TTC549 (cell line): ENCODE results near the gene NOL6.
"Not testable (repeated sequence)": the region's sequence is repeated elsewhere in the genome, so short reads cannot be mapped to it uniquely, and the experiment has no call there.

Experiments
- FAIRE-seq: peaks from 2 replicates; lab custom pipeline; 2012; peaks lifted over from hg19 to GRCh38; lab: Jason Lieb, UNC

The NOL6 gene

GRCh38 chr9:33472171-33472880 is 1.4 kb downstream of the NOL6 start:
- FAIRE-seq, result no peak

- no peak for FAIRE-seq
Measured at GRCh38 chr9:33471361-33471760, 2.4 kb downstream of the NOL6 start.

- FAIRE-seq, result no peak
Measured at GRCh38 chr9:33469891-33470290, 3.8 kb downstream of the NOL6 start.

GRCh38 chr9:33468797-33469621 is 4.7 kb downstream of the NOL6 start:
- no peak for FAIRE-seq

- no peak for FAIRE-seq
Measured at GRCh38 chr9:33468215-33468730, 5.5 kb downstream of the NOL6 start.

- no peak for FAIRE-seq
Measured at GRCh38 chr9:33467526-33467925, 6.2 kb downstream of the NOL6 start.

GRCh38 chr9:33466565-33467495 is 6.9 kb downstream of the NOL6 start:
- FAIRE-seq, result no peak

- FAIRE-seq, result no peak
Measured at GRCh38 chr9:33465596-33466564, 7.8 kb downstream of the NOL6 start.

GRCh38 chr9:33465096-33465495 is 8.6 kb downstream of the NOL6 start:
- FAIRE-seq, result no peak

- no peak for FAIRE-seq
Measured at GRCh38 chr9:33464045-33464636, 9.6 kb downstream of the NOL6 start.

- FAIRE-seq, result no peak
Measured at GRCh38 chr9:33463151-33463550, 10.6 kb downstream of the NOL6 start.

- no peak for FAIRE-seq
Measured at GRCh38 chr9:33461492-33461891, 12.2 kb downstream of the NOL6 start.

GRCh38 chr9:33460854-33461253 is 12.9 kb downstream of the NOL6 start:
- no peak for FAIRE-seq

GRCh38 chr9:33459115-33459514 is 14.6 kb downstream of the NOL6 start:
- FAIRE-seq, result no peak

- no peak for FAIRE-seq
Measured at GRCh38 chr9:33458444-33458843, 15.3 kb downstream of the NOL6 start.

GRCh38 chr9:33455945-33456344 is 17.8 kb downstream of the NOL6 start:
- no peak for FAIRE-seq

GRCh38 chr9:33455456-33455855 is 18.3 kb downstream of the NOL6 start:
- FAIRE-seq, result not testable (repeated sequence)

- not testable (repeated sequence) for FAIRE-seq
Measured at GRCh38 chr9:33454661-33455026, 19.1 kb downstream of the NOL6 start.

GRCh38 chr9:33453999-33454660 is 19.6 kb downstream of the NOL6 start:
- FAIRE-seq, result no peak

- FAIRE-seq, result no peak
Measured at GRCh38 chr9:33453286-33453860, 20.4 kb downstream of the NOL6 start.
